ENCODE results near the gene BCR. TPM values are rescaled to one million over a fixed set of nuclear protein-coding genes. Genes with fewer than 3 reads are reported as not detected.

Gene BCR
- polyA plus RNA-seq, 1 experiment, result 24.0 TPM

DNA sequence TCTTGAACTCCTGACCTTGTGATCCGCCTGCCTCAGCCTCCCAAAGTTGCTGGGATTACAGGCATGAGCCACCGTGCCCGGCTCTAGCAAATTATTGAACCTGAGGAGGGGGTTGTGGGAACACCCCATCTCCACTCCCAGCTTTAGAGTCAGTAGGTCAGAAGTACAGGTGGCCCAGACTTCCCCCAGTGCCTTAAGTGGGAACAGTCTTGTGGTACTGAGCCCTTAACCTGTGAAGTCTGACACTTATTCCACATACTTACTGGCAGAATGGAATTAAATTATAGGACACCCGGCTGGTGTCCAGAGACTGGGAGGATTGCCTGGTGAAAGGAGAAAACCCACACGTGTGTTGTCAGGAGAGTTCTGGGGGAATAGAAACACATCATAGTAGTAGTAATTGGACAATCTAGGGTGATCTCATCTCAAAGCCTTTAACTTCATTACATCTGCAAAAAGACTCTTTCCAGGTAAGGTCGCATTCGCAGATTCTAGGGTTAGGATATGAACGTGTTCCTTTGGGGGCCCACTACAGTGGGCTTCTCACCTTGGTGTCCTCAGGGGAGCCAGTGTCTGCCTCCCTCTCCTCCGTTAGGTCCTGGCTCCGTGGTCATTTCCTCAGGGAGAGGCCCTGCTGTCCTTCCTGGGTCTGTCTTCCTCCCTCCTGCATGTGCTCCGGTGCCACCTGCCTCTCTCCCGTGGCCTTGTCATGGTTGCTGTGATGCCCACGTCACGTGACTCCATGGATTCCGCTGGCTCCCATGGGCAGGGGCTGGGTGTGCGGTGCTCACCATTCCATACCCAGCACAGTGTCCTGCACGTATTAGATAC, 63.8 kb downstream of the BCR start:
- Histone ChIP-seq H3K36me3 (ENCODE audit: control insufficient read depth, insufficient read depth, low read length) (no peaks in the 10 kb centered on the region), H3K4me3 (ENCODE audit: low read depth, low read length) (no peak overlapping the region), H3K27me3 (ENCODE audit: control insufficient read depth, insufficient read depth, low read length) (no peaks in the 10 kb centered on the region)
- no peak for DNase-seq (ENCODE audit: low read depth)
- CTCF ChIA-PET, result interaction anchor here (1.0 to 1.8 kb wide), 3 partner anchors 21 to 65 kb away, joined by 3 to 6 read pairs (median 4); no protein-coding TSS in a partner anchor
- POLR2A ChIA-PET, result no interaction called here
- TF ChIP-seq, protein P1, sequence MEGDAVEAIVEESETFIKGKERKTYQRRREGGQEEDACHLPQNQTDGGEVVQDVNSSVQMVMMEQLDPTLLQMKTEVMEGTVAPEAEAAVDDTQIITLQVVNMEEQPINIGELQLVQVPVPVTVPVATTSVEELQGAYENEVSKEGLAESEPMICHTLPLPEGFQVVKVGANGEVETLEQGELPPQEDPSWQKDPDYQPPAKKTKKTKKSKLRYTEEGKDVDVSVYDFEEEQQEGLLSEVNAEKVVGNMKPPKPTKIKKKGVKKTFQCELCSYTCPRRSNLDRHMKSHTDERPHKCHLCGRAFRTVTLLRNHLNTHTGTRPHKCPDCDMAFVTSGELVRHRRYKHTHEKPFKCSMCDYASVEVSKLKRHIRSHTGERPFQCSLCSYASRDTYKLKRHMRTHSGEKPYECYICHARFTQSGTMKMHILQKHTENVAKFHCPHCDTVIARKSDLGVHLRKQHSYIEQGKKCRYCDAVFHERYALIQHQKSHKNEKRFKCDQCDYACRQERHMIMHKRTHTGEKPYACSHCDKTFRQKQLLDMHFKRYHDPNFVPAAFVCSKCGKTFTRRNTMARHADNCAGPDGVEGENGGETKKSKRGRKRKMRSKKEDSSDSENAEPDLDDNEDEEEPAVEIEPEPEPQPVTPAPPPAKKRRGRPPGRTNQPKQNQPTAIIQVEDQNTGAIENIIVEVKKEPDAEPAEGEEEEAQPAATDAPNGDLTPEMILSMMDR (IDR thresholded peaks at IDR 0.05; ENCODE audit: insufficient read depth, low read depth, low read length), result no peak

DNA sequence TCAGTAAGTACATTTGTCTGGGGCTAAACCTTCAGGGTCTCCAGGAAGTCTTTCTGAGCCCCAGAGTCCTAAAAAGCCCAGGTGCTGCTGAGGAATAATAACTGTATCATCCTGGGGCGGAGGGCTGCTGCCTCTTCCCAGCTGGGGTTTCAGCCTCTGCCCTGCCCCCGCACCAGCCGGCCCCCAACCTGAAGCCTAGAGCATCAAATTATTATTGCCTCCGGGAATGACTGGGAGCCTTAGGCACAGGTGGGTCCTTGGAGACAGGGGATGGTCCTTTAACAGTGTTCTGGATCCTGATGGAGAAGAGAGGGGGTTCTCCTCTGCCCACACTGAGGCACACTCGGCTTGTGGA, 64.4 kb downstream of the BCR start:
- DNase-seq (ENCODE audit: low read depth), result no peak
- POLR2A ChIA-PET, result no interaction called here

DNA sequence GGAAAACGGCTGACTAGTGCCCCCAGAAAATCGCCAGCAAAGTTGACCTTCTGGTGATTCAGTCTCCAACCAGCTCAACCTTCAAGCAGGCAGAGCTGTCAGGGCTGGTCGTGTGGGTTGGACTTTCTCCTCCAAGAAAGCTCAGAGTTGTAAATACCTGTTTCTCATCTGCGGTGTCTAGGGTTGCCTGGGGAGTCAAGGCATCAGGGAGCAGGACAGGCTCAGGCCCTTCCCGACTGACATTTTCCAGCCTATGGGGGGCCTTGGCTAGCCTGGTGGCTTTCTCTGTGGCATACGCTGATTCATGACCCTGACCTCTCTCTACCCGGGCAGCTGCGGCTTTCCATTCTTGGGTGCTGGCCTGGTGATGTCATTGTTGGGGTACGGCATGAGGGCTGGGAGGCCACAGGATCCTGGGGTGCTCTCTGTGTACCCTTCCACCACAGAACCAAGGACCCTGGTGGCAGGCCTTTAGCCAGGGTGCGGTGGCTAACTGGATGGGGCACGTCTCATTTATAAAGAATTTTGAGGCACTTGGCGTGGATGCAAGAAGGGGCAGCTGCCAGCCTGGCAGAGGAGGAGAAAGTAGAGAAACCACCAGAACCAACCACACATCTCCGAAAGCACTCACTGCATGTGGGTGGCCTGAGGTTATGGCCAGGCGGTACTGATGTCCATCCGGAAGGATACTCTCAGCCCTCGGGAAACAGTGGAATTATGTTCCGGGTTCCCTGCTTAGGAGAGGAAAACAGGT, 64.9 kb downstream of the BCR start:
- H3K36me3 ChIP-seq (ENCODE audit: control insufficient read depth, insufficient read depth, low read length), result no peaks in the 10 kb centered on the region
- H3K4me3 ChIP-seq (ENCODE audit: low read depth, low read length), result no peak overlapping the region
- ChIA-PET POLR2A (no interaction called here), CTCF (interaction anchor here (1.0 kb wide), 1 partner anchor 20 kb away, joined by 4 read pairs; no protein-coding TSS in a partner anchor)
- TF ChIP-seq, protein P1 (IDR thresholded peaks at IDR 0.05; ENCODE audit: insufficient read depth, low read depth, low read length), result no peak
- DNase-seq (ENCODE audit: low read depth), result no peak
- H3K27me3 ChIP-seq (ENCODE audit: control insufficient read depth, insufficient read depth, low read length), result no peaks in the 10 kb centered on the region

More for the DNA sequence above, 64.4 kb downstream of the BCR start:
- H3K36me3 ChIP-seq (ENCODE audit: control insufficient read depth, insufficient read depth, low read length), result no peaks in the 10 kb centered on the region
- CTCF ChIA-PET, result interaction anchor here (1.0 kb wide), 1 partner anchor 20 kb away, joined by 4 read pairs; no protein-coding TSS in a partner anchor
- TF ChIP-seq, protein P1 (IDR thresholded peaks at IDR 0.05; ENCODE audit: insufficient read depth, low read depth, low read length), result no peak
- H3K4me3 ChIP-seq (ENCODE audit: low read depth, low read length), result no peak overlapping the region
- no peaks in the 10 kb centered on the region for H3K27me3 ChIP-seq (ENCODE audit: control insufficient read depth, insufficient read depth, low read length)

DNA sequence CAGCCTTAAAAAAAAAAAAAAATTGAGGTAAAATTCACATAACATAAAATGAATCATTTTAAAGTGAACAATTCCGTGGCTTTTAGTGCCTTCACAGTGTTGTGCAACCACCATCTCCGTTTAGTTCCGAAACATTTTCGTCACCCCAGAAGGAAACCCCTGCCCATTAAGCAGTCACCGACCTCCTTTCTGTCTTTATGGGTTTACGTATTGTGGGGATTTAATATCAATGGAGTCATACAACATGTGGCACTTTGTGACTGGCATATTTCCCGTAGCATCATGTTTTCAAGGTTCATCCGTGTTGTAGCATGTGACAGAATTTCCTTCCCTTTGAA, 65.5 kb downstream of the BCR start:
- ChIA-PET POLR2A (no interaction called here), CTCF (no interaction called here)
- H3K36me3 ChIP-seq (ENCODE audit: control insufficient read depth, insufficient read depth, low read length), result no peaks in the 10 kb centered on the region
- no peak overlapping the region for H3K4me3 ChIP-seq (ENCODE audit: low read depth, low read length)
- H3K27me3 ChIP-seq (ENCODE audit: control insufficient read depth, insufficient read depth, low read length), result no peaks in the 10 kb centered on the region
- no peak for DNase-seq (ENCODE audit: low read depth)
- TF ChIP-seq, protein P1 (IDR thresholded peaks at IDR 0.05; ENCODE audit: insufficient read depth, low read depth, low read length), result no peak
